Measurements from ENCODE around the gene RING1.

RING1 gene

DNA sequence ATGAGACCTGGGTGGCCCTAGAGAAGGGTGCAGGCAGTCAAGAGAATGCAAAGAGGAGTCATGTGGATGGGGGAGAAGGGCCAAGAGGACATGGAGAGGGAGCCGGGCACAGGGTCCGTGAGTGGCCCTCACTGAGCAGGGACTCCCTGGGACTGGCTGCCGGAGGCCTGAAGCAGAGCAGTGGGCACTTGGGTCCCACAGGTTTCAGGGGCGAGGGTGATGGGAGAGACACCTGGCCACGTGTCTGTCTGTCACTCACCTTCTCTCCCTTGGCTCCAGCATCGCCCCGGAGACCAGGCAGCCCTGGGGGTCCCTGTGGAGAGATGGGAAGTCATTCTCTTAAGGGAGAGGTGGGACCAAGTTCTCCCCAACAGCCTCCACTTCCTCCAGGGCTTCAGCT is 41.5 kb upstream of the RING1 start:
- no peak for DNase-seq
- H3K36me3 ChIP-seq (ENCODE audit: control insufficient read depth, insufficient read depth, low read length): no peaks in the 10 kb centered on the region
- H3K27me3 ChIP-seq (replicated peaks; ENCODE audit: control insufficient read depth, insufficient read depth, low read length, poor library complexity, severe bottlenecking): no peaks in the 10 kb centered on the region
- peaks cover 3% of the 10 kb centered on the region for H3K4me1 ChIP-seq (ENCODE audit: control insufficient read depth, insufficient read depth, low read length, poor library complexity, severe bottlenecking)
- H3K4me3 ChIP-seq (ENCODE audit: insufficient read depth, low read depth, low read length, poor library complexity, severe bottlenecking): no peak overlapping the region
- no peak overlapping the region for H3K27ac ChIP-seq (ENCODE audit: insufficient read depth, low read length, poor library complexity, severe bottlenecking)
- H3K9me3 ChIP-seq (ENCODE audit: control insufficient read depth, low read length): no peaks in the 10 kb centered on the region

DNA sequence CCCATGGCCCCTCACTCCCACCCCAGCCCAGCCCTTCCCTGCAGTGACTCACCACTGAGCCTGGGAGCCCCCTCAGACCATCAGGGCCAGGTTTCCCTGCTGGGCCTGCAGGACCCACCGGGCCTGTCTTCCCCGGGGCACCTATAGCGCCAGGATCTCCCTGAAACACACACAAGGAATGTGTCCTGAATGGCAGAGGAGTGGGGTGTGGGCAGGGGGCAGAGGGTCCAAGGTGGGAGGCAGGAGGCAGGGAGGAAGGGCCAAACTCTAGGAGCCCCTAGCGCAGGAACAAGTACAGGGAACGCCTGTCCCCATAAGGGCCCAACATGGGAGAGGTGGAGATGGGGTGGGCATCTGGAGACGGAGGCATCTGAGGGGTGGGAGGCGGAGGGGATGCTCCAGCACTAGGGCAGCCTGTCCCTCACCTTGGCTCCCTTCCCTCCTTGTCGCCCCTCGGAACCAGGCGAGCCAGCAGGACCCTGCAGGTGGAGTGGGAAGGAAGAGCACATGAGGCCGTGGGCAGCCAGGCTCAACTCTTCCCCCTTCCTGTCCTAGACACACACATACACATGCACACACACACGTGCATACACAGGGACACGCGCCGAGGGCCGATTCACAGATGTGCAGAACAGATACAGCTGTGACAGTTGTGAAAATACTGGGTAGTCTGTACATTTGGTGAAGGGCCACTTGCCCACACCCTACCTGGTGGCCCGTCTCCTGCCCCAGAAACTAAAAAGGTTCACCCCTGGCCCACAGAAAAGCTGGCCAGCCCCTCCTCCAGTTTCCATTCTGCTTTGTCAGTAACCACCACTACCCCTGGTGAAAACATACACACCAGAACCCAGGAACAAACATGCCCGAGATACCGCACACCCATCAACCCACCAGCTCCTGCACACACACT is 40.7 kb upstream of the RING1 start:
- Histone ChIP-seq H3K36me3 (ENCODE audit: control insufficient read depth, insufficient read depth, low read length) (no peaks in the 10 kb centered on the region), H3K4me1 (ENCODE audit: control insufficient read depth, insufficient read depth, low read length, poor library complexity, severe bottlenecking) (no peaks in the 10 kb centered on the region), H3K27me3 (replicated peaks; ENCODE audit: control insufficient read depth, insufficient read depth, low read length, poor library complexity, severe bottlenecking) (no peaks in the 10 kb centered on the region), H3K9me3 (ENCODE audit: control insufficient read depth, low read length) (no peaks in the 10 kb centered on the region), H3K4me3 (ENCODE audit: insufficient read depth, low read depth, low read length, poor library complexity, severe bottlenecking) (no peak overlapping the region), H3K27ac (ENCODE audit: insufficient read depth, low read length, poor library complexity, severe bottlenecking) (no peak overlapping the region)
- no peak for DNase-seq

DNA sequence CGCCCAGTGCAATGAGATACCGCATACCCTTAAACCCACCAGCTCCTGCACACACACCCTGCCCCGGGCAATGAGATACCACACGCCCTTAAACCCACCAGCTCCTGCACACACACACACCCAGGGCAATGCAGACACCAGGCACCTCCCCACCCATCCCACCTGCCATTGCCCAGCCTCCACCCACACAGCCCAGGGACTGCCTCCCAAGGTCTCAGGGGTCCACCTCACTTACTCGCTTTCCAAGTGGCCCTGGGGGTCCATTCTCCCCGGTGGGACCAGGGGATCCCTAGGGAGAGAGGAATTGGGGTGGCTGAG is 40.1 kb upstream of the RING1 start:
- H3K9me3 ChIP-seq (ENCODE audit: control insufficient read depth, low read length): no peaks in the 10 kb centered on the region

DNA sequence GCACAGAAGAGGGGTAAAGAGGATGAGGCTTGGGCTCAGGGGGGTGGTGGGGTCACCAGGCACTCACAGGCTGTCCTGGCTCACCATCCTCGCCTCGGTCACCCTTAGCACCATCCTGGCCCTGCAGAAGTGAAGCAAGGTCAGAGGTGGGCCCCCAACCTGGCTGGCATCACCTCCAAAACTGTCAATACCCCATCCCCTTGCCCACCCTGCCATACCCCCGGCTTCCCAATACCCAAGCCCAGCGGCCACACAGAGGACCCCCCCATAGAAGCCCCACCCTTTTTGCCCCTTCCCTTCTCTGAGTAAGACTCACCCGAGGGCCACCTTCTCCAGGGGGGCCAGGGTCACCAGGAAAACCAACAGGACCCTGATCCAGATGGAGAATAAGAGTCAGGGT is 39.7 kb upstream of the RING1 start:
- H3K4me1 ChIP-seq (ENCODE audit: control insufficient read depth, insufficient read depth, low read length, poor library complexity, severe bottlenecking): no peaks in the 10 kb centered on the region
- no peak overlapping the region for H3K4me3 ChIP-seq (ENCODE audit: insufficient read depth, low read depth, low read length, poor library complexity, severe bottlenecking)
- H3K27ac ChIP-seq (ENCODE audit: insufficient read depth, low read length, poor library complexity, severe bottlenecking): no peak overlapping the region
- H3K27me3 ChIP-seq (replicated peaks; ENCODE audit: control insufficient read depth, insufficient read depth, low read length, poor library complexity, severe bottlenecking): no peaks in the 10 kb centered on the region
- DNase-seq: no peak
- H3K9me3 ChIP-seq (ENCODE audit: control insufficient read depth, low read length): no peaks in the 10 kb centered on the region
- H3K36me3 ChIP-seq (ENCODE audit: control insufficient read depth, insufficient read depth, low read length): no peaks in the 10 kb centered on the region

More for the DNA sequence above, 40.1 kb upstream of the RING1 start:
- Histone ChIP-seq H3K4me1 (ENCODE audit: control insufficient read depth, insufficient read depth, low read length, poor library complexity, severe bottlenecking) (no peaks in the 10 kb centered on the region), H3K4me3 (ENCODE audit: insufficient read depth, low read depth, low read length, poor library complexity, severe bottlenecking) (no peak overlapping the region), H3K36me3 (ENCODE audit: control insufficient read depth, insufficient read depth, low read length) (no peaks in the 10 kb centered on the region), H3K27me3 (replicated peaks; ENCODE audit: control insufficient read depth, insufficient read depth, low read length, poor library complexity, severe bottlenecking) (no peaks in the 10 kb centered on the region), H3K27ac (ENCODE audit: insufficient read depth, low read length, poor library complexity, severe bottlenecking) (no peak overlapping the region)
- no peak for DNase-seq

DNA sequence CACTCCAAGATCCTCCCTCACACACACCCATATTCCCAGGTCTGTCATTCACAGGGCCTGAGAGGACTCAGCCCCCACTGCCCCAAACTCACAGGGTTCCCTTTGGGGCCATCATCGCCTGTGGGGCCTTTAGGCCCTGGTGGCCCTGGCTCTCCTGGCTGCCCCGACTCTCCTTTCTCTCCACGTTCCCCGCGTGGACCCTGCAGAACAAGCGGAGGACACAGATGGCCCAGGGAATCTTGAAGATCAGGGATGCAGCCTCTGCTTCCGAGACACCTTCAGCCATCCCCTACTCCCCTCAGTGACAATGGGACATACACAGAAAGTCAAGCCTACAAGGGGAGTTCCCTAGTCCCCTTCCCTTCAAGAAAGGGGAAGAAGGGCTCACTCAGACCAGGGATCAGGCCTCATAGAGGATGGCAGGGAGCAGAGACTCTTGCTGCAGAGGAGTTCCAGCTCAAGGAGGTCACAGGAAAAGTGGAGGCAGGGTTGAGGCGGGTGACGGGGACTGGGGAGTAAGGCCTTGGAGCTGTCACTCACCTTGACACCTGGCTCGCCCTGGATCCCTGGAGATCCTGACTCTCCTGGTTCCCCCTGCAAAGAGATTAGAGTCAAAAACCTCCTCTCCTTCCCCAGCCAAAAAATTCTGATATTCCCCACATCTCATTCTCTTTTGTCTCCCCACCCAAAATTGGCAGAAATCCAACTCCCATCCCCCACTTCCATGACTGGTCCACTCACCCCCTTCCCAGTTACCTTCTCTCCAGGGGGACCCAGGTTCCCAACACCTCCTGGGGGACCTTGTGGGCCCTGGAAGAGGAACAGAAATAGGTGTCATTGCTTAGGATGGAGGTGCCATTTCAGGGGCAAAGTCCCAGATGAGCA is 38.8 kb upstream of the RING1 start:
- no peaks in the 10 kb centered on the region for H3K9me3 ChIP-seq (ENCODE audit: control insufficient read depth, low read length)
- no peak for DNase-seq
- H3K36me3 ChIP-seq (ENCODE audit: control insufficient read depth, insufficient read depth, low read length): no peaks in the 10 kb centered on the region
- no peaks in the 10 kb centered on the region for H3K4me1 ChIP-seq (ENCODE audit: control insufficient read depth, insufficient read depth, low read length, poor library complexity, severe bottlenecking)
- H3K4me3 ChIP-seq (ENCODE audit: insufficient read depth, low read depth, low read length, poor library complexity, severe bottlenecking): no peak overlapping the region
- H3K27me3 ChIP-seq (replicated peaks; ENCODE audit: control insufficient read depth, insufficient read depth, low read length, poor library complexity, severe bottlenecking): no peaks in the 10 kb centered on the region
- no peak overlapping the region for H3K27ac ChIP-seq (ENCODE audit: insufficient read depth, low read length, poor library complexity, severe bottlenecking)

DNA sequence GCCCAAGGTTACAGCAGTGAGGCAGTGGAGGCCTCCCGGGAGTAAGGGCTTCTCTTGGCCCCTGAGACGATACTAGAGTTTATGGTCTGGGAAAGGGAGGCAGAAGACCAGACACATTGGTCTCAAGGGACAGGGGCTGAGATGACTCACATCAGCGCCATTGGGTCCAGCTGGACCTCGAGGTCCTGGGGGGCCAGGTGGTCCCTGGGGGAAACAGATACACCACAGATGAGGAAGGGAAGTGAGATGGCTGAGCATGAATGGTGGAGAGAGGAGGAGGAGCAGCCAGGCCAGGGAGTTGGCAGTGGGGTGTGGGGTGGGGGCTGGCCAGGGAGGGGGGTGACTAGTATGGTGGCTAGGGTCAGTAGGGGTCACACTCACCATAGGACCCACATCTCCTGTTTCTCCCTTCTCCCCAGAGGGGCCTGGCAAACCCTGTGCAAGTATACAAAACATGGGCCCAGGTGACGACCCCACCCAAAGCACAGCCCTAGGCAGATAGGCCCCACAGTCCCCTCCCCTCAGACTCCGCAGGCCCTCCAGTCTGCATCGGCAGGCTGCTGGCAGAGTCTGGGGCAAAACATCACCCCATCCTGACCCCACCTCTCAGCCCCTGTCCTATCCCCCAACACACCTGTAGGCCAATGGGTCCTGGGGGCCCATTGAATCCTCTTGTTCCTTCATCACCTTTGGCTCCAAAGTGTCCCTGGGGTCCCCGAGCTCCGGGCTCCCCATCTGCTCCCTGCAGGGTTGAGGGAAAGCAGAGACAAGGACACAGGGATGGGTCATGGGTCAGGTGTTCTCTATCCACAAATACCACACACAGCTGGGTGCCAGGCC is 37.9 kb upstream of the RING1 start:
- Histone ChIP-seq H3K27ac (ENCODE audit: insufficient read depth, low read length, poor library complexity, severe bottlenecking) (no peak overlapping the region), H3K27me3 (replicated peaks; ENCODE audit: control insufficient read depth, insufficient read depth, low read length, poor library complexity, severe bottlenecking) (no peaks in the 10 kb centered on the region), H3K36me3 (ENCODE audit: control insufficient read depth, insufficient read depth, low read length) (no peaks in the 10 kb centered on the region), H3K4me1 (ENCODE audit: control insufficient read depth, insufficient read depth, low read length, poor library complexity, severe bottlenecking) (no peaks in the 10 kb centered on the region), H3K9me3 (ENCODE audit: control insufficient read depth, low read length) (no peaks in the 10 kb centered on the region), H3K4me3 (ENCODE audit: insufficient read depth, low read depth, low read length, poor library complexity, severe bottlenecking) (no peak overlapping the region)
- DNase-seq: no peak

DNA sequence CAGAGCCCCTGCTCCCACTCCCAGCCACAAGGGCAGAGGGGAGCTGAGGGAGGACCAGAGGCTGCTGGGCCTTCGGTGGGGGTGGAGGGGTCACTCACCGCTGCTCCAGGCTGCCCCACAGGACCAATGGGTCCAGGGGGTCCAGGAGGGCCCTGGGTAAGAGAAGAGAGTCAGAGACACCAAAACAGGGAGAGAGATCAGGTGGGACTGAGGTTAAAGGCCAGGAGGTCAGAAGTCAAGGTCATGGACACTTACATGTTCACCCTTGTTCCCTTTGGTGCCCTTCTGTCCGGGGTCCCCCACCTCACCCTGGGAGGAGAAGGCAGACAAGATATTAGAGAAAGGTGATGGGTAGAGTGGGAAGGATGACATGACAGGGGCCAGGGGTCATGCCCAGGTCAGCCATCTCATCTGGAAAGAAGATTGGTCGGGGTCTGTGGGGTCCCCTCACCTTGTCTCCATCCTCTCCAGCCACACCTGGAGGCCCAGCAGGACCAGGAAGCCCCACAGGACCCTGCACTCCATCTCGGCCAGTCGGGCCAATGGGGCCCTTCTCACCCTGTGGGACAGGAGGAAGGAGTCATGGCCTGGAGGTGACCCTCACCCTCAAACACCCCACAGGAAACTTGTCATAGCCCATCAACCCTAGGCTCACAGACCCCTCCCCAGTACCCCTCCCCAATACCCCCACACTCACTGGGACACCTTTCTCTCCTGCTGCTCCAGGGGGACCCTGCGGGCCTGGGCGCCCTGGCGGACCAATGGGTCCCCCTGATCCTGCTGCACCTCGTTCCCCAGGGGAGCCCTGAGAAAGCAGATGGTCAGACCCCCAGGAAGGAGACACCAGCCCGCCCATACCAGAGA is 37.1 kb upstream of the RING1 start:
- H3K9me3 ChIP-seq (ENCODE audit: control insufficient read depth, low read length): no peaks in the 10 kb centered on the region
- H3K27me3 ChIP-seq (replicated peaks; ENCODE audit: control insufficient read depth, insufficient read depth, low read length, poor library complexity, severe bottlenecking): no peaks in the 10 kb centered on the region
- H3K36me3 ChIP-seq (ENCODE audit: control insufficient read depth, insufficient read depth, low read length): no peaks in the 10 kb centered on the region
- no peak overlapping the region for H3K27ac ChIP-seq (ENCODE audit: insufficient read depth, low read length, poor library complexity, severe bottlenecking)
- no peaks in the 10 kb centered on the region for H3K4me1 ChIP-seq (ENCODE audit: control insufficient read depth, insufficient read depth, low read length, poor library complexity, severe bottlenecking)
- no peak overlapping the region for H3K4me3 ChIP-seq (ENCODE audit: insufficient read depth, low read depth, low read length, poor library complexity, severe bottlenecking)
- no peak for DNase-seq

DNA sequence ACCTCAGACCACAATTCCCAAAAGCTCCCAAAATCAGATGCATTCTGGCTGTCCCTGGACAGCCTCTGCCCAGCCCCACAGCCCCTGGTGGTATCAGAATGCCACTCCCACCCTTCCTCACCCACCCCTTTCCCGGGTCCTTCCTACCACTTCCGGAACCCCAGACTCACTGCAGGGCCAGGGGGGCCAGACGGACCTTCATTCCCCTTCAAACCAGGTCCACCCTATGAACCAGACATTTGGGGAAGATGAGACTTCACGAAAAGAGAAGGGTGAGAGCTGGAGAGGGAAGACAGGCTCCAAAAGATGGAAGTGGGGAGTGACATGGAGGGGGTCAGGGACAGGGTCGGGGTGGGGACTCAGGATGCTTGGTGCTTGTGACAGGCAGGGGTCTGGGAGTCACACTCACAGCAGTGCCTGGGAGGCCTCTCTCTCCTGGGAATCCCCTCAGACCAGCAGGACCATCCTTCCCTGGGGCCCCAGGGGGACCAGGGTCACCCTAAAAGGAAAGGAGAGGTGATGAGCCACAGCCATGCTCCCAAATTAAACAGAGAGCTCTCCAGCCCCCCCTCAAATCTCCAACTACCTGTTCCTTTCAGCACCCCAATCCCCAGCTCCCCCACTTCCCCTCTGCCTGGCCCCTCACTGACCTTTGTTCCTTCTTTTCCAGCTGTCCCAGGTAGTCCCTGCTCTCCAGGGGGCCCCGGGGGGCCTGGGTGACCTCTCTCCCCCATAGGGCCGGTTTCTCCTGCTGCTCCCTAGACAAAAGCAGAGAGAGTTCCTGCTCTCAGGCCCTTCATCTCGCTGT is 36.2 kb upstream of the RING1 start:
- Histone ChIP-seq H3K4me3 (ENCODE audit: insufficient read depth, low read depth, low read length, poor library complexity, severe bottlenecking) (no peak overlapping the region), H3K4me1 (ENCODE audit: control insufficient read depth, insufficient read depth, low read length, poor library complexity, severe bottlenecking) (no peaks in the 10 kb centered on the region), H3K36me3 (ENCODE audit: control insufficient read depth, insufficient read depth, low read length) (no peaks in the 10 kb centered on the region), H3K27me3 (replicated peaks; ENCODE audit: control insufficient read depth, insufficient read depth, low read length, poor library complexity, severe bottlenecking) (no peaks in the 10 kb centered on the region), H3K9me3 (ENCODE audit: control insufficient read depth, low read length) (no peaks in the 10 kb centered on the region), H3K27ac (ENCODE audit: insufficient read depth, low read length, poor library complexity, severe bottlenecking) (no peak overlapping the region)
- no peak for DNase-seq

All from effector memory CD4-positive, alpha-beta T cell (primary cell).